ENCODE results near the gene DUOX1.

The DUOX1 gene

DNA sequence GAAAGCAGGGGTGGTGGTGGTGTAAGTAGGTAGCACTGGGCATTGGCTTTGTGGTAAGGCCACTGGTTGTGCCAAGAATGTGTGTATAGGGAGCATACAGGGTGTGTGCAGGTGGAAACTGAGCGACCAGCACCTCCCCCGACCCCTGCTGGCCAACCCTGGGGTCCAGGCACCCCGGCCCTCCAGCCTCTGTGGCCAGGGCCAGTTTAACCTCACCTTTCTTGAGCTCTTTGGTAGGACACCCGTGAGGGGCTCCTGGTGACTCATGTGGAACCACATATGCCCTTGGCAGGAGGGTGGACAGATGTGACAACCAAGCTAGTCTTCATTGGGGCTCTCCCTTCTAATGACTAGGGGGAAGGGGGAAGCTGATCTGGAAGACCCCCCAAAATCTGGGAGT lies 38.5 kb downstream of the DUOX1 start:
- no peak for DNase-seq (ENCODE audit: low read depth, low spot score)

DNA sequence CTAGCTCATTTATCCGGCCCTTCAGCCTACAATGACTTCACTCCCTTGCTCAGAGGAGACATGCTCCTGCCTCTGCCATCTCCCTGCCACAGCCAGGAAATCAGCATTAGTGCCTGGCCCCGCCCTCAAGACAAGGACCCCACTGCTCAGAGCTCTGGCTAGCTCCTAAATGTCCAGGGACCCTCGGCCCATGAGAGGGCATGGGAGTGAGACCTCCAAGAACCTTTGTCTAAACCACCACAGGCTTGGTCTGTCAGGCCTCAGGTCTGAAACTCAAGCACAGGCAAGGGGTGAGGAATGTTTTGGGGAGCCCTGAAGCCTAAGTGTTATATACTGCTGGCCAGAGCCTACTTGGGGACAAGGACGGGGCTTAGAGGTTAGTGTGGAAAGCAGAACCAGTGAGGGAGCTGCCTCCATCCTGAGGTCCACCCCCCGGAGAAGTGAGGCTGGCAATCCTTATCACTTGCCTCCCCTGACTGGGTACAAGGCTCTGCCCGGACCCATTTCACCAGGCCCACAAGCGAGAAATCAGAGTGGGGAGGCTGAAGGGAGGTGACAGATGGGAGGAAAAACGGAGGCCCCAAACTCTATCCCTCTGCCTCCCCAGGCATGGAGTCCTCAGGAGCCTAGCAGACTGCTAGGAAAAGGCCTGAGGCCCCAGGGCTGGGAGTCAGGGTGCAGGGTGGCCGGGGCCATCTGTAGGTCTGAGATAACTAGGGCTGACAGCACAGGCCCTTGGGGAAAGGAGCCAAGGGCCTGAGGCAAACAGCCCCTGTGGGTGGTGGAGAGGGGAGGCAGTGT lies 39.2 kb downstream of the DUOX1 start:
- no peak for DNase-seq (ENCODE audit: low read depth, low spot score)

DNA sequence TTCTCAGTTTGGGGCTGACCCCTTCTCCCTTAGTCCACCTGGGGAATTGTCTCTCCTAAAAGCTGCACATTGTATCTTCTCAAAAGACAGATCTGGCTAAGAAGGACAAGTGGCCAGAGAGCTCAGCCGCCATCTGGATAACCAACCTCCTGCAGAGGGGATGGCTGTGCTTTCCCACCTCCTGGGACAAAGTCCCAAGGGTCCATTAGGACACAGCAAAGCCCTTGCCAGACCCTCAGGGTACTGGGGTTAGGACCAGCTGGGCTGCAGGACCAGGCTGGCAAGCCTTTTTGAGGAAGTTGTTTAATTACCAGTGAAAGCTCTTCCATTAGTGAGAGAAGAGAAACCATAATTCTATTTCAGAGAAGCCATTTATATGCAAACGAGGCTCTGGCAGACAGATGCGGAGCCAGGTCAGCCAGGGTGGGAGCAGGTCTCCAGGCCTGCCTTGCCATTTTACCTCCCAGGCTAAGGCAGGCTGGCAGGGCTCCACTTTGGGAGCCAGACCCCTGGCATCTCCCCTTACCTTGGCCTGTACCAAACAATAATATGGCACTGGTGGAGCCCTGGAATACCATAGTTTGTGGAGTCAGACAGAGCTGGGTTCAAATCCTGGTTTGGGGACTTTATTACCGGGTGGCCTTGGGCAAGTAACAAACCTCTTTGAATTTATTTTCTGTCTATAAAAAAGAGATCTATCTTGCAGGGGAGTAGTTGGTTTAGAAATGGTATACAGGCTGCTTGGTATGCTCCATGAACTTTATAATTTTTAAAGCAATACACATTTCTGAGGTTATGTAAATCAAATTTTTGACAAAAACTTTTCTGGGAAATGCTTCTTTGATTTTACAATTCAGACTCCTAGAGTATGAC lies 40.0 kb downstream of the DUOX1 start:
- DNase-seq (ENCODE audit: low read depth, low spot score), result no peak

DNA sequence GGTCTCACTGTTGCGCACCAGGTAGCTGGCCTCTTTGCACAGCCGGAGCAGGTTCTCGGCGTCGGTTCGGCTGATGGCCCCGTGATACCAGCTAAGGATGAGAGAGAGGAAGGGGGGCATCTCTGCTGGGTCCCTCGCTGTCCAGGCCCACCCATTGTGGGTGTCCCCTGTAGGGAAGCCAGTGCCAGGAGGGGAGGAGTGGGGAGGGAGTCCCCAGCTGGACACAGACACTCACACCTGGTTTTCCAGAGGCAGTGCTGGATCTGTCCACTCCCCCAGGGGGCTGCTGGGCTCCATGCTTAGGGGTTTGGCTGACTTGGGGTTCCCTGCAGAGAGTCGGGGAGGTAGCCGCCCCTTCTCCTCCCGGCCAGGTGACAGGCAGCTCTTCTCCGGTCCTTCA lies 42.1 kb downstream of the DUOX1 start:
- DNase-seq (ENCODE audit: low read depth, low spot score), result no peak

DNA sequence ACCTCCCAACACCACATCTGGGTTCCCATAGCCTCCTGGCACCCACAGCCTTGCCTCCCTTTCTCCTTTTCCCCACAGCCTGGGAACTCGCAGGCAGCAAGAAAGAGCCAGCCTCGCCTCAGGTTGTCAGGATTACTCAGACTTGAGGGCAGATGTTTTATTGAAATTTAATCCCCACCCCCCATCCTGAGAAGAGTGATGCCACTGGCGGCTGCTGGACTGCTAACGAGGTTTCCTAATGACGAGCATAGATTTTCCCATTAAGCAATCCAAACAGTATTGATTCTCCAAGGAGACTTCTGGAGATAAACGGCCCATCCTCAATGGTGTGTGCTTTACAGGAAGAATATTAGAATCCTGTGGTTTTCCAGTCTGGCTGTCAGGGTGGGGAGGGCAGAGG lies 44.3 kb downstream of the DUOX1 start:
- no peak for DNase-seq (ENCODE audit: low read depth, low spot score)

DNA sequence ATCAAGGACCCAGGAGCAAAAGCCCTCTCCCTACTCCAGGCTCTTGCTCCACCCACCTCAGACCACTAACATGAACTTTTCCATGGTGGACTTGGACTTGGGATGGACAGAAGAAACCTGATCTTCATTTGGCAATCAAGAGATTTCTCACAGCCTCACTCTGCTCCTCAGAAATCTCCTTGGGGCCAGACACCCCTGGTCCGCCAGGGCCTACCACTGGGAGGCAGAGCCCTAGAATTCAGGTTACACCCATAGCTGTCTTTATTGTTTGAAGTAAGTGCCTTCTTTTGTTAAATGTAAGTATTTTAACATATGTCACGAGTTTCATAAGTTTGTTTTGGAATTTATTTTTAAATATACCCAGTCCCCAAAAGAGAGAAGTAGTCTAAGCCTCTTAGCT lies 44.8 kb downstream of the DUOX1 start:
- no peak for DNase-seq (ENCODE audit: low read depth, low spot score)

DNA sequence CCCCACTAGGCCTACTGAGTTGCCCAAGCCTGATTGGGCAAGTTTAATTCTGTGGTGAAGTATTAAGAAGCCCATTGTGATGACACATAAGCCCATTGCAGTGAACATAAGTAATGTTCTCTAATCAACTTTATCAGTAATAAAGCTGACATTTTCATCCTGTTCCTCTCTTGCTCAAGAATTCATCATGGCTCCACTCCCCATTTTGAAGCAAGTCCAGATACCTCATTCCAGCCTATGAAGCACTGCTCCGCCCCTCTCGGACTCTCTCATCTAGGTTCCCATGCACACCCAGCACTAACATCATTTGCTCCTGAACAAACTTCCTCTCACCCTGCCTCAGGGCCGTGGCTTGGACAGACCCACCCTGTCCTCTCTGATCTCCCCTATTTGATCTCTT lies 47.5 kb downstream of the DUOX1 start:
- no peak for DNase-seq (ENCODE audit: low read depth, low spot score)

DNA sequence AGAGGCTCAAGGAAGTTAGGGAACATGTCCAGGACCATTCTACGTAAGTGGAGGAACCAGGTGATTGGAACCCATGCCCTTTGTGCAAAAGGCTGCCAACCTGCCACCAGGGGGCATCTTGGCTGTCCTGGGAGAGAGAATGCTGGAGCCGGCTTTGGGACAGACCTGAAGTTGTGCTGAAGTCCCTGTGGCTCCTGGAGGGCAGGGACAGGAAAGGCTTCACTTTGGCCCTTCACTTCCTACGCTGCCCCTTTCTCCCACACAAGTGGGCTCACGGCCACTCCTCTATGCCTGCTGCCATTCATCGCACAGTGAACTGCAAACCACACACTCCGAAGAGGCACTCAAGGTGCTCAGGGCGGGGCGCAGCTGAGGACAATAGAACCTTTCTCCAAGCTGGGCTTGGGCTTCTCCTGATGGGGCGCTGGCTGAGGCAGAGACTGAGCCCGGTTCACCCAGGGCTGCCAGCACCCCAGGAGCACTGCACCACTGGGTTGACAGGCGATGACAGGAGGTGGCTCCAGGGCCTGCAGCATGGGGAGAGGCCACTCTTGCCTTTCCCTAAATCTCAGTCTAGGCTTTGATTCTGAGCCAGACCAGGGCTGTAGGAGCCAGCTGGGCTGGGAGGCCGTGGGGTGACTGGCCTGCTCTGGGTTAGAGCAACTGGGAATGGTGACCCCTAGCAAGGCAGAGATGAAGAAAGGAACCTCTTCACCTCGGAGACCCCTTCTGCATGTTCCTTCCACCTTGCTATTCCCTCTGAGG lies 49.6 kb downstream of the DUOX1 start:
- no peak for DNase-seq (ENCODE audit: low read depth, low spot score)

DNA sequence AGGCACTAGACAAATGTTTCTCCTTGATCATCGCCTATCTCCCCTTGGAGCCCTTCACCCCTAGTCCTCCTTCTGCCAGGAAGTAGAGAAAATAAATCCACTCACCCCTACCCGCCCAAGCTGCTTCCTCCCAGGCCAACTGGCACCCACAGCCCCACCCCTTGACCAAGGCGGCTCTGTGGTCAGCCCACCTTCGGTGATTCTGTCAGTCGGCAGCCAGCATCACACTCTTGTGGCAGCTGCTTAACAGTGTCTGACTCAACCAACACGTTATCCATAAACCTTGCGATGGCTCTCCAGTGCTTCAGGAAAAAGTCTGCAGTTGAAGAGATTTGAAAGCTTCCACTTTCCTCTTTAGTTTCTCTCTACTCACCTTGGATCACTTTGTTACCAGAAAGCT lies 50.4 kb downstream of the DUOX1 start:
- DNase-seq (ENCODE audit: low read depth, low spot score), result peak; percentile 53

DNA sequence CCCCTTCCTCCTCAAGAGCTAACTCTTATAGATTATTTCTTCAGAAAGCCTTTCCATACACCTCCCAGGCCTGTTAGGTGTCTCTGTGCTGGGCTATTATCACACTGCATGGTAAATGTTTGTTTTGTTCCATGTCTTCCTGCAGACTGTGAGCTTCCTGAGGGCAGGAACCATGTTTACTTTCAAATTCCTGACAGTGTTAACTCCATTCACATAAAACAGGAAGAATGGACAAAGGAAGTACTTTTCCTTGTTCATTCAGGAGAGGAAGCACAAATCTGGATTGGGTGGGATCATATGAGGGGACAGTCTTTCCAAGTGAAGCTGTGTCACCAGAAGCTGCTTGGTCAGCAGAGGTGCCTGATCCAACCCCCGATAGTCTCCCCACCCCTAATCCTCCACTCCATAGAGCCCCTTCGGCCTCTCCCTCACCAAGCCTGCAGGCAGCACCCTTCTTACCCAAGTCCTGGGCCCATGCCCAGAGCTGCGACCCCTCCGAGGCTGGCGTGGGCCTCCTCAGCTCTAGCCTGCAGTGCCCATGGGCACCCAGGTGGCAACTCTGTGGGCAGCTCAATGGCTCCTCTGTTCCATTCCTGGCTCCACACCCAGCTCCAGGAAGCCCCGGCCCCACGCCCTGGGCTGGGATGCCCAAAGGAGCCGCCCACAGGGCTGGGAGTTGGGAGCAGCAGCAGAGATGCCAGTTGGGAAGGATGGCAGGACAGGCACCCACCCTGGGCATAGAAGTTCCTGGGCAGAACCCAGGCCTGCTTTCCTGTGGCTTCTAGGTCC lies 51.0 kb downstream of the DUOX1 start:
- DNase-seq (ENCODE audit: low read depth, low spot score), result no peak

DNA sequence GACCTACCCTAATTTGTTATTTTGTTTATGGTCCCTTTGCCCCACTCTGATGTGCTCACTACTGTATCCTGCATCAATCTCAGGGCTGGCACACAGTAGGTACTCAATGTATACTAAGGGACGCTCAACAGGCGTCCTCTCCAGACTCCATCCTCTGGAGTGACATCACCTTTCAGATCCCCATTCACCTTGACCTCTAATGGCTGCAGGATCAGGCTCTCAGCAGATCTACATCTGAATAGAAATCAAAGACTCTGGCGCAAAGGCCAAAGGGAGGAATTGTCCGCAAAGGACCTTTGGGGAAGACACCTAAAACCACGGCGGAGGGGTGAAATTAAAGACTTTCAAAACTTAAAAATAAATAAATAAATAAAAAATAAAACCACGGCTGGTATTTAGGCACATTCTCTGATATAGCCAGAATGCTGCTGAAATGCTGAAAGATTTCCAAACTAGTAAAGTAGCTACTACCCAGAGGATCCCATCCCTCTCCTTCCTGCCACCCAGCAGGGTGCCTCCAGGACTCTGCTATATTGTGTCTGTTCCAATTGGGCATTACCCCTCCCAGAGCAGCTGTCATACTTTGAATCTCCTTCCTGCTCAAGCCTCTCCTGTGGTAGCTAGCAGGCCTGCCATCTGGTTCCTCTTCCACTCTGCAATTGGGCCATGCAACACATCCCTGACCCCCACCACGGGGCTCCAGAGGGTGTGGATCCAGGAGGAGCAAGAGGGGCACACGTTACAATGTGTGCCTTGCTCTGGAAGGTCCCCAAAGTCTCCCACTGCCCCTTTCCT lies 51.9 kb downstream of the DUOX1 start:
- DNase-seq (ENCODE audit: low read depth, low spot score), result no peak

DNA sequence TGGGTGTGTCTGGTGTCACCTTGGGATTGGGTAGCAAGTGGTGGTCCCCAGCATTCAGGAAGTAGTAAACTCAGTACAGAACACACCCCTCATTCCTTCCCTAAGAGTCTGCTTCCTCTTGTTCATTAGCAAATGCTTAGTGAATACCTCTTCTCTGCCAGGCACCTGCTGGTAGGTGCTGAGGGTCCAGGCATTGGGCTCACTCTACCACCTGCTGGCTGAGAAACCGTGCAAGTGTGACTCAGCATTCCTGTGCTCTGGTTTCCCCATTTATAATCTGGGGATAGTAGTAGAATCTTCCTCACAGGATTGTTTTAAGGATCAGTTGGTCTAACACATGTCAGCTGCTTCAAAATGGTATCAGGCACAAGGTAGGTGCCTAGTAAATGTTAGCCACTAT lies 53.2 kb downstream of the DUOX1 start:
- no peak for DNase-seq (ENCODE audit: low read depth, low spot score)

DNA sequence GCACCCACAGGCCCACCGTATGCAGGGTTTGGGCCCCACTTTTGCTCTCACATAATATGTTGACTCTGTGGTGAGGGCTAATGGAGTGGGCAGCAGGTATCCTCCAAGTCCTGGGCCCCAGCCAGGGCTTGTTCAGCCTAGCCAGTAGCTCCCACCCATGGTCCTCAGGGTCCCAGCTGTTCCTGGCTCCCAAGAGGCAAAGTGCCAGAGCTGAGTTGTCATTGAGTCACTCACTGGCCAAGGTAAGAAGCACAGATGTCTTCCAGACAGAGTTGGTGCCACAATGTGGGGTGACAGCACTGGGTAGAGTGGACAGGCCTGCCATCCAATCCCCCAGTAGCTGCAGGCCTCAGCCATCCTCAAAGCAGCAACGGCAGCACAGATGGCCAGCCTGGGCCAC lies 53.7 kb downstream of the DUOX1 start:
- DNase-seq (ENCODE audit: low read depth, low spot score), result no peak

DNA sequence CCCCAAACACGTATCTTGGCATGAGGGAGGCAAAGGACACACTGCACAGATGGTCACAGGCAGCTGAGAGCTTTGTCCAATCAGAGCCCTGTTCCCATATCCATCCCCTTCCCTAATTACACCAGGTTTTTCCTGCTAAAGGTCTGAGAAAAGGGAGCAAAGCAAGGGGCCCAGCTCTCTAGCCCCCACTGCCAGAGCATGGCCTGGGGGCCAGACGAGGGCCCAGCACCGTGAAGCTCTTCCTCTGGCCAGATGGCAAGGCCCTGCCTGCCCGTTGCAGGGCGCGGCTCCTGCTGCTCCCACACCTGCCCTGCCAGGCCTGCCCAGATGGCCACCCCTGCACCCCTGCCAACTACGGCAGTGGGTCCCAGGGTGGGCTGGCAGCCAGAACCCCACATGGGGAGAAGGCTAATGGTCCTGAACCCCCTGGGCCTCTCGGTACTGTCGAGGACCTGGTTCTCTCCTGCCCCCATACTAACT lies 54.8 kb downstream of the DUOX1 start:
- DNase-seq (ENCODE audit: low read depth, low spot score), result no peak

DNA sequence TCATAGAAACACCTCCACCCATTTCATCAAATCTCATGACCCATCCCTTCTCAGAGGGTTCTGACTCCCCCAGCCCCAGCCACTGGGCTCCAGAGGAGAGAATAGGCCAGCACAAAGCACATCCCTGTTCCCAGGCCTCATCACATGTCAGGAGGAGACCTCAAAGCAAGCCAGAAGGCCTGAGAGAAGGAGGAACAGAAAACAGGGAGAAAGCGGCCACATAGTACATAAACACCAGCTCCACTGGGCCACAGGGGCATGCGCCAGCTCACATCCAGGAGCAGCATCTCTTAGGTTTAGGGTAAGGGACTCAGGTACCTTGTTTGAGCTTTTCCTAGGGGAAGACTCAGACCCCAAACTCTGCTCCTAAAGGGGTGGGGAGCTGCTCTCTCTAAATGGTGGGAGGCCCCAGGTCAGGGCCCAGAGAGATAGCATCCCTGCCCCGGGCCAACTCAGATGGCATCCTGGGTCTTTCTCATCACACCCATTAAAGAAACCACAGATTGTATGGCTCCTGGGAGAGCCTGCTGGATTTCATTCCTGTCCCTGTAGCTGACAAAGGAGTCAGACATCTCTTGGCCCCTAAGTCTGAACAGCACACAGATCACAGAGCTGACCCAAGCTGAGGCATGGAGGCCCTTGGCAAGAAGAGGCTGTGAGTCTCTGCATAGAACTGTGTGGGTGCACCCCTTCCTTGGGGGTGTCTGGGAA lies 55.4 kb downstream of the DUOX1 start:
- DNase-seq (ENCODE audit: low read depth, low spot score), result no peak

DNA sequence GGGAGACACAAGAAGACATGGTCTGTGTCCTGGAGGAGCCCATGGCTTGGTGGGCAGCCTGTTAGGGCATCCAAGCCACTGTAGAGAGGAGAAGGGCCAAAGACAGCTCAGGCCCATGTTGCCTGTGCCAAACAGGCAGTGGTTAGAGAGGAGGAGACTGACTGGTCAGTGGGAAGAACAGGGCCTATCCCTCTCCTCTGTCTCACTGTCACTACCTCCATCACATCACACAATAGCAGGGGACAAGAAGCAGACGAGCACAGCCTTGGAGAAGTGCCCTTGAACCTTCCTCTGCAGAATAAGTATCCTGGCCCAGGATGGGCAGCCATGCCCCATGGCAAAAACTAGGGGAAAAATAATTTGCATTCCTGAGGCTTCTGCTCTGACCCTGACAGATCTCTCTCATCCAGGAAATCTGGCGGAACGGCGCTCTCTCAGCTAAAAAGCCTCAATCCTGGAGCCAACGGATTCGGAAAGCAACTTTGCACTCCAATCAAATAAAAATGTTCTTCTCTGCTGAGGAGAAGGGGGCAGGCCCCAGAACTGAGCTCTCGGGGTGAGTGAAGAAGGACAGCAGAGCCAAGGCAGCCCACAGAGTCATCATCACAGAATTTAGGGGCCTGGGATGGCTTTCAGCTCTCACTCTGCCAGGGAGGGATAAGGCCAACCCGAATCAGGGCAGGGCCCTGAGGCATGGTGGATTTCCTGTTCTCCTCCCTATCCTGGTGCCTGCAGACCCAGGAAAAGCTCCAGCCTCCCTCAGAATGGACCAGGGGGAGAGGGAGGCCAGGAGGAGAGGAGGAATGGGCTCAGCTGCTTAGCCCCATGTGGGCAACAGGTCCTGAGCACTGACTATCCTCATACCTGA lies 56.3 kb downstream of the DUOX1 start:
- peak; percentile 41 for DNase-seq (ENCODE audit: low read depth, low spot score)

DNA sequence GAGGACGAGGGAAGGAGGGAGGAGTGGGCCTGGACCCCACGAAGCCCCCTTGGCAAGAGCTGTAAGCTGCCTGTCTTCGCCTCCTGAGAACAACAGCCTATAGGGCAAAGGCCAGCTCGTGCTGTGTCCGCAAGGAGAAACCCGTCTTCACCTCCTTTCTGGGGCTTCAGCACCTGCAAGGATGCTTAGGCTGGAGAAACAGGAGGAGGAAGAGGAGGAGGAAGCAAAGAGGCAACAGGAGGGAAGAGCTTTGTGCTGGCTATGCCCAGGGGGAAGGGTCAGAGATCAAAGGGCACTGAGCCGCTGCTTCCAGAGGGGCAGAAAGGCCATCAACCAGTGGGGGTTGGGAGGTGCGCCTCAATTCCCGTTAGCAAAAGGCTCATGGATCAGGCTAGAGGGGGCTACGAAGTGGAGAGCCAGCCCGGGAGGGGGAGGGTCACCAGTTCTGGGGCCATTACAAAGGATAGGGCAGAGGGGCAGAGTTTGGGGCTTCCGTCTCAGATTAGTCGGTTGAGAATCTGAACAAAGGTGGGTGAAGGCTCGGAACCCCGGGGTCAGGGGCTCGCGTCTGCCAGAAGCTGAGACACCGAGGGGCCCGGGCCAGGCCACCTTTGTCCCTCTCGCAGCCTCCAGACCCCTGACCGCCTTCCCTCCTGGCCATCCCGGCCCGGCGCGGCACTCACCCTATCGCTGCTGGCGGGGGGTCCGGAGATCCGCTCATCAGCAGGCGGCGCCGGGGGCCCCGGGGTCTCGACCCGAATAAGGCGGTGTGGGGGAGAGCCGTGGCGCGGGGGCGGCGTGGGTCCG lies 57.2 kb downstream of the DUOX1 start:
- peak; percentile 17 for DNase-seq (ENCODE audit: low read depth, low spot score)

DNA sequence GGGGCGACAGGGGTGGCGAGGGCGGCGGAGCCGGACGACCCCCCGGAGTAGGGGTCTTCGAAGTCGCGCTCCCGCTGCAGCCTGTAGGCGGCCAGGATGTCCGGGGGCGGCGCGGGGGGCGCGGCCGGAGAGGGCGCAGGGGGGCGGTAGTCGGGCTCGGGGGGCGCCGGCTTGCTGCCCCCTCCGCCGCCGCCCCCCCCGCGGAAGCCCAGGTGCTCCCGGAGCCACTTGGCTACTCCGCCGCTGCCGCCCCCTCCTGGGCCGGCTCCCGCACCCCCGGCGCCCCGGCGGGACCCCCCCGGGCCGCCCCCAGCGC lies 57.7 kb downstream of the DUOX1 start:
- no peak for DNase-seq (ENCODE audit: low read depth, low spot score)

Data from astrocyte of the hippocampus (primary cell).